ENCODE data around the gene ARHGEF4. TPM values are rescaled to one million over a fixed set of nuclear protein-coding genes. Genes with fewer than 3 reads are reported as not detected.

ARHGEF4 gene
- total and polyA plus RNA-seq, 10 of the 15 experiments (the other 5 are each of a cell fraction or from before 2014, with no cell fraction given): 0.02 to 0.24 (median 0.16) TPM; not detected in 6

GRCh38 chr2:130823886-130824491 is 12.7 kb upstream of the ARHGEF4 start (continued):
- TF ChIP-seq MLLT1 (IDR thresholded peaks at IDR 0.05) (0 out of 2 replicates have a peak, but pooled peaks have one; percentile 11), CBFB (IDR thresholded peaks at IDR 0.05; ENCODE audit: low read depth) (peak; percentile 43; the same call in 1 of the 2 replicates), SMC3 (IDR thresholded peaks at IDR 0.05; ENCODE audit: borderline replicate concordance, low read length) (no peak), POU2F2 (IDR thresholded peaks at IDR 0.05; ENCODE audit: borderline replicate concordance, low read depth, low read length) (peak; percentile 34; the same call in 1 of the 3 replicates), GATAD2B (conservative IDR thresholded peaks at IDR 0.05; ENCODE audit: low read depth) (peak; percentile 61; the same call in 1 of the 2 replicates), LARP7 (IDR thresholded peaks at IDR 0.05) (peak; percentile 56; the same call in 1 of the 2 replicates), NBN (IDR thresholded peaks at IDR 0.05) (peak; percentile 76; the same call in 1 of the 2 replicates), ETV6 (conservative IDR thresholded peaks at IDR 0.05 in 1 of 2, IDR thresholded peaks at IDR 0.05 in 1 of 2; ENCODE audit: borderline replicate concordance in 1 of 2, low read depth in 1 of 2) (no peak), MEF2B (IDR thresholded peaks at IDR 0.05; ENCODE audit: partially characterized antibody, poor library complexity, severe bottlenecking) (peak; percentile 93), MXI1 (IDR thresholded peaks at IDR 0.05; ENCODE audit: low read depth, low read length) (peak; percentile 32; the same call in 1 of the 2 replicates), DPF2 (IDR thresholded peaks at IDR 0.05) (peak; percentile 84; the same call in 1 of the 2 replicates), NKRF (conservative IDR thresholded peaks at IDR 0.05) (0 out of 2 replicates have a peak, but pooled peaks have one; percentile 39), ZNF217 (IDR thresholded peaks at IDR 0.05) (peak; percentile 98), BRCA1 (IDR thresholded peaks at IDR 0.05; ENCODE audit: low read depth, low read length) (no peak), RCOR1 (conservative IDR thresholded peaks at IDR 0.05; ENCODE audit: low read depth, low read length) (no peak), EP300 (IDR thresholded peaks at IDR 0.05; ENCODE audit: borderline replicate concordance in 1 of 2, control insufficient read depth in 1 of 2, low read depth in 2 of 2, low read length in 2 of 2) (peak in 1 of 2 experiments; percentile 30; a peak in 2 of 4 replicates), SRF (IDR thresholded peaks at IDR 0.05; ENCODE audit: low read depth in 2 of 2, low read length in 2 of 2) (no peak), ZNF207 (IDR thresholded peaks at IDR 0.05; ENCODE audit: borderline replicate concordance) (peak; percentile 54; the same call in 1 of the 2 replicates), CHD2 (IDR thresholded peaks at IDR 0.05; ENCODE audit: borderline replicate concordance, low read depth, low read length) (no peak), ATF3 (IDR thresholded peaks at IDR 0.05; ENCODE audit: borderline replicate concordance, extremely low read depth, low read depth, low read length) (no peak)
